IMR-90 (cell line): ENCODE data around the gene NEURL4. TPM values are rescaled to one million over a fixed set of nuclear protein-coding genes. Genes with fewer than 3 reads are reported as not detected.

Source experiments
- ATAC-seq: fragments of 200-7000 bp; cut with Tn5 transposase; 2 replicates; pipeline ENCODE4 v1.9.1; 2020; ENCODE audit warnings: low read depth, mild to moderate bottlenecking, moderate library complexity
- BruUV-seq: library from RNA; stranded (reverse); fragments of 400-500 nt; replicated peaks from 2 replicates; lab custom pipeline; 2021; lab: Mats Ljungman, UMichigan
- CTCF ChIA-PET: fragments of 300-600 bp; formaldehyde crosslinking; extraction: SDS; loops from one replicate; lab custom pipeline; 2021; ENCODE audit warnings: antibody characterized with exemption; lab: Yijun Ruan, JAX
- POLR2A ChIA-PET: fragments of 300-600 bp; sonication (Branson Sonifier 250); formaldehyde crosslinking; loops from one replicate; lab custom pipeline; 2022; ENCODE audit warnings: antibody characterized with exemption; ENCODE audit not compliant: unreplicated experiment; lab: Charles Lee
- DNase-seq: peaks from one replicate; pipeline ENCODE4 v3.0.0; 2013
- H2AFZ ChIP-seq: replicated peaks from 2 replicates; pipeline ENCODE3; 2013; ENCODE audit warnings: low read length, mild to moderate bottlenecking; ENCODE audit not compliant: poor library complexity
- H2AK5ac ChIP-seq: 2 replicates; pipeline ENCODE4 v1.6.1; 2013; ENCODE audit warnings: low read depth, low read length, inconsistent platforms
- H2AK9ac ChIP-seq: replicated peaks from 2 replicates; pipeline ENCODE3; 2013; ENCODE audit warnings: mild to moderate bottlenecking, low read depth, low read length, moderate library complexity; ENCODE audit not compliant: poor library complexity
- H2BK120ac ChIP-seq: 2 replicates; pipeline ENCODE4 v1.6.1; 2013; ENCODE audit warnings: low read depth, low read length, inconsistent platforms
- H2BK15ac ChIP-seq: 3 replicates; pipeline ENCODE4 v1.6.1; 2013; ENCODE audit warnings: low read depth, low read length, inconsistent platforms
- H2BK20ac ChIP-seq: 2 replicates; pipeline ENCODE4 v1.6.1; 2013; ENCODE audit warnings: low read depth, mild to moderate bottlenecking, inconsistent platforms, low read length, moderate library complexity
- H2BK5ac ChIP-seq: 2 replicates; pipeline ENCODE4 v1.6.1; 2013; ENCODE audit warnings: mild to moderate bottlenecking, low read depth, low read length, inconsistent platforms; ENCODE audit not compliant: poor library complexity, severe bottlenecking
- H3K14ac ChIP-seq: replicated peaks from 2 replicates; pipeline ENCODE4 v1.6.1; 2013; ENCODE audit warnings: low read depth, low read length, inconsistent platforms
- H3K18ac ChIP-seq: 2 replicates; pipeline ENCODE4 v1.6.1; 2013; ENCODE audit warnings: low read depth, low read length, control low read depth
- H3K23ac ChIP-seq: 2 replicates; pipeline ENCODE4 v1.6.1; 2013; ENCODE audit warnings: low read depth, low read length, inconsistent platforms
- H3K27ac ChIP-seq: 2 replicates; pipeline ENCODE4 v1.5.1; 2013; ENCODE audit warnings: mild to moderate bottlenecking, control low read depth, low read length; ENCODE audit not compliant: insufficient read depth
- H3K27me3 ChIP-seq: 2 replicates; pipeline ENCODE4 v1.6.1; 2013; ENCODE audit warnings: low read length; ENCODE audit not compliant: control insufficient read depth, insufficient read depth
- H3K36me3 ChIP-seq: 2 replicates; pipeline ENCODE4 v1.6.1; 2013; ENCODE audit warnings: low read length, mixed read lengths; ENCODE audit not compliant: control insufficient read depth, insufficient read depth
- H3K4ac ChIP-seq: 2 replicates; pipeline ENCODE4 v1.6.1; 2013; ENCODE audit warnings: low read depth, low read length, inconsistent platforms
- H3K4me1 ChIP-seq: 2 replicates; pipeline ENCODE4 v1.6.1; 2013; ENCODE audit warnings: low read length, mixed read lengths; ENCODE audit not compliant: control insufficient read depth, insufficient read depth
- H3K4me2 ChIP-seq: 2 replicates; pipeline ENCODE4 v1.6.1; 2013; ENCODE audit warnings: low read depth, mild to moderate bottlenecking, control low read depth, low read length, moderate library complexity
- H3K4me3 ChIP-seq: 2 replicates; pipeline ENCODE4 v1.5.1; 2013; ENCODE audit warnings: low read depth, mild to moderate bottlenecking, control low read depth, low read length, moderate library complexity; ENCODE audit not compliant: insufficient read depth
- H3K56ac ChIP-seq: 2 replicates; pipeline ENCODE4 v1.6.1; 2013; ENCODE audit warnings: low read length, inconsistent platforms; ENCODE audit not compliant: insufficient read depth; ENCODE audit errors: extremely low read depth
- H3K79me1 ChIP-seq, 2 experiments: 2 replicates each; pipeline ENCODE4 v1.6.1; 2013; ENCODE audit warnings: low read length in 2 of 2, inconsistent platforms in 1 of 2, low read depth in 1 of 2
- H3K9ac ChIP-seq: 2 replicates; pipeline ENCODE4 v1.6.1; 2013; ENCODE audit warnings: low read depth, low read length, control low read depth
- H3K9me1 ChIP-seq: 2 replicates; pipeline ENCODE4 v1.6.1; 2013; ENCODE audit warnings: low read length, inconsistent platforms; ENCODE audit not compliant: insufficient read depth
- H3K9me3 ChIP-seq: 2 replicates; pipeline ENCODE4 v1.6.1; 2013; ENCODE audit warnings: low read length; ENCODE audit not compliant: control insufficient read depth, insufficient read depth
- H4K20me1 ChIP-seq: 2 replicates; pipeline ENCODE4 v1.6.1; 2013; ENCODE audit warnings: low read length, inconsistent platforms; ENCODE audit not compliant: insufficient read depth
- H4K5ac ChIP-seq: 2 replicates; pipeline ENCODE4 v1.6.1; 2013; ENCODE audit warnings: mild to moderate bottlenecking, low read depth, low read length, control low read depth
- H4K8ac ChIP-seq, 2 experiments: 2 replicates each; pipeline ENCODE4 v1.6.1; 2013; ENCODE audit warnings: low read depth in 2 of 2, low read length in 2 of 2, control low read depth in 1 of 2, inconsistent platforms in 1 of 2
- H4K91ac ChIP-seq: 2 replicates; pipeline ENCODE4 v1.6.1; 2013; ENCODE audit warnings: low read depth, low read length, inconsistent platforms; ENCODE audit not compliant: insufficient read depth
- BHLHE40 ChIP-seq: fragments of 150-350 bp; IDR thresholded peaks from 2 replicates; pipeline ENCODE4 v1.6.1; 2016; ENCODE audit warnings: mild to moderate bottlenecking, low read depth, low read length
- CEBPB ChIP-seq: IDR thresholded peaks from 2 replicates; pipeline ENCODE4 v1.6.1; 2012; ENCODE audit warnings: low read depth, low read length, improper control_type of control experiment
- CHD1 ChIP-seq: IDR thresholded peaks from 2 replicates; pipeline ENCODE4 v1.6.1; 2012; ENCODE audit warnings: low read depth, low read length, improper control_type of control experiment
- FOS ChIP-seq: fragments of 150-350 bp; IDR thresholded peaks from 2 replicates; pipeline ENCODE4 v1.6.1; 2016; ENCODE audit warnings: low read depth, low read length
- MAFK ChIP-seq: IDR thresholded peaks from 2 replicates; pipeline ENCODE4 v1.6.1; 2012; ENCODE audit warnings: low read depth, low read length, improper control_type of control experiment
- MAZ ChIP-seq: IDR thresholded peaks from 2 replicates; pipeline ENCODE4 v1.6.1; 2012; ENCODE audit warnings: low read depth, mild to moderate bottlenecking, low read length, improper control_type of control experiment, moderate library complexity, borderline replicate concordance
- MXI1 ChIP-seq: IDR thresholded peaks from 2 replicates; pipeline ENCODE4 v1.6.1; 2012; ENCODE audit warnings: low read depth, mild to moderate bottlenecking, low read length, moderate library complexity, borderline replicate concordance
- NFE2L2 ChIP-seq: fragments of 150-350 bp; IDR thresholded peaks from 2 replicates; pipeline ENCODE4 v1.6.1; 2016; ENCODE audit warnings: low read depth, mild to moderate bottlenecking, low read length
- POLR2A ChIP-seq: IDR thresholded peaks from 2 replicates; pipeline ENCODE4 v1.6.1; 2012; ENCODE audit warnings: mild to moderate bottlenecking, low read depth, low read length
- RAD21 ChIP-seq: IDR thresholded peaks from 2 replicates; pipeline ENCODE4 v1.6.1; 2012; ENCODE audit warnings: low read length, improper control_type of control experiment
- RCOR1 ChIP-seq: IDR thresholded peaks from 2 replicates; pipeline ENCODE4 v1.6.1; 2012; ENCODE audit warnings: mild to moderate bottlenecking, low read length, improper control_type of control experiment; ENCODE audit not compliant: insufficient replicate concordance
- RFX5 ChIP-seq: IDR thresholded peaks from 2 replicates; pipeline ENCODE4 v1.8.0; 2012; ENCODE audit warnings: low read depth, mild to moderate bottlenecking, low read length, moderate library complexity
- SMC3 ChIP-seq: fragments of 150-350 bp; IDR thresholded peaks from 2 replicates; pipeline ENCODE4 v1.6.1; 2016; ENCODE audit warnings: low read depth, mild to moderate bottlenecking, antibody characterized with exemption, low read length, moderate library complexity
- WGBS, 2 experiments: methylation state at CpG; one replicate each; pipeline versions ENCODE4 v1.1.5 to v1.1.7; 2013; ENCODE audit warnings: missing lambda C conversion rate in 2 of 2; ENCODE audit not compliant: insufficient read length in 1 of 2; ENCODE audit errors: extremely low coverage in 2 of 2; 5-methylcytosine and 5-hydroxymethylcytosine counted together
- dilution Hi-C: fragments of 300-500 bp; cut with HindIII; formaldehyde crosslinking; loops from one replicate; pipeline ENCODE4 v1.14.3; 2018; ENCODE audit warnings: low sequenced_read_pairs; ENCODE audit not compliant: unreplicated experiment
- in situ Hi-C: fragments of 300-500 bp; cut with MboI; formaldehyde crosslinking; loops from 3 replicates; pipeline ENCODE4 v1.14.3; 2019; ENCODE audit warnings: low sequenced_read_pairs, inconsistent platforms, mixed read lengths
- intact Hi-C: fragments of 100-400 bp; cut with micrococcal nuclease; formaldehyde crosslinking; loops from 2 replicates; pipeline ENCODE4 v1.10.0; 2022
- polyA plus RNA-seq, 3 experiments: library from polyadenylated mRNA; depleted of rRNA; stranded (reverse); fragments of >200 nt; gene quantifications; 2 replicates each; pipeline ENCODE4 v1.2.3, GENCODE V29; 2012; ENCODE audit warnings: low replicate concordance in 1 of 3
- total RNA-seq: library from RNA; depleted of rRNA; stranded (reverse); fragments of >200 nt; gene quantifications from 2 replicates; pipeline ENCODE4 v1.2.3, GENCODE V29; 2012
- TF ChIP-seq, protein P1 (sequence below): fragments of 150-350 bp; IDR thresholded peaks from 2 replicates; pipeline ENCODE4 v1.6.1; 2017; ENCODE audit warnings: mild to moderate bottlenecking, antibody characterized with exemption, low read length, low read depth
- TF ChIP-seq, protein P2 (sequence below): fragments of 150-350 bp; IDR thresholded peaks from 2 replicates; pipeline ENCODE4 v1.6.1; 2016; ENCODE audit warnings: low read depth, mild to moderate bottlenecking, low read length, moderate library complexity, borderline replicate concordance
- TF ChIP-seq, protein P3 (sequence below): conservative IDR thresholded peaks from 2 replicates; pipeline ENCODE4 v1.5.1; 2012; ENCODE audit warnings: mild to moderate bottlenecking, low read depth, low read length, improper control_type of control experiment

The NEURL4 gene
- total and polyA plus RNA-seq, 2 of the 4 experiments (the other 2 are of a cell fraction), result 8.4 to 23.3 TPM

DNA sequence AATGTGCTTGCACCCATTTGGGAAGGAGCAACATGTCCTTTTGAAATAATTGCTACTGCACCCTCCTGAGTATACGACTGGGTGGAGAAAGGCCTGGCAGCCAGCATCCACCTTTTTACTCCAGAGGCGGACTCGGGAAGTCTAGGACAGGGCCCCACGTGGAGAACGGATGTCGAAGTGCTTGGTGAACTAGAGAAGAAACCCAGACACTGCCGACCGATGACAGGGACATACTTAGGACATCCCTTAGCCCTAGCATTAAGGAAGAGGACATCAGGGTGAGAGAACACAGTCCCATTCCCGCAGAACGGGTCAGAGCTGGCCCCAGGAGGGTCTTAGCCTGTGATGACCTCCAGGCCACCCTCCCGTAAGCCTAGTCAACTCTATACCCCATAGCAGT, 38.5 kb downstream of the NEURL4 start:
- in situ Hi-C loops (no loop called here), dilution Hi-C loops (no loop called here), intact Hi-C loops (no loop called here)
- Histone ChIP-seq H3K4me3 (no peak overlapping the region), H3K14ac (no peak overlapping the region), H4K91ac (no peak overlapping the region), H2AFZ (no peak overlapping the region), H3K9ac (no peak overlapping the region), H3K23ac (no peak overlapping the region), H2BK20ac (no peak overlapping the region), H2BK15ac (no peak overlapping the region), H3K18ac (no peak overlapping the region), H3K4me2 (no peak overlapping the region), H4K20me1 (0 out of 2 replicates have a peak, but pooled peaks cover 3% of the 10 kb centered on the region), H3K4me1 (peaks cover 3% of the 10 kb centered on the region), H3K4ac (no peak overlapping the region), H2AK5ac (no peak overlapping the region), H3K79me1 (no peaks in the 10 kb centered on the region), H2BK120ac (no peak overlapping the region), H3K36me3 (no peaks in the 10 kb centered on the region), H3K27ac (no peak overlapping the region), H4K8ac (no peak overlapping the region), H3K9me3 (no peaks in the 10 kb centered on the region; the same call in 1 of the 2 replicates), H4K5ac (no peak overlapping the region), H2BK5ac (no peak overlapping the region), H3K56ac (no peak overlapping the region), H3K9me1 (no peaks in the 10 kb centered on the region; the same call in 1 of the 2 replicates), H3K27me3 (peaks cover 81% of the 10 kb centered on the region), H2AK9ac (no peak overlapping the region)
- CTCF ChIA-PET, result no interaction called here
- no peak for TF ChIP-seq RFX5
- TF ChIP-seq RCOR1, result no peak
- no peak for TF ChIP-seq POLR2A
- TF ChIP-seq CEBPB, result no peak
- TF ChIP-seq CHD1, result no peak
- no peak for TF ChIP-seq BHLHE40
- TF ChIP-seq, protein P1, sequence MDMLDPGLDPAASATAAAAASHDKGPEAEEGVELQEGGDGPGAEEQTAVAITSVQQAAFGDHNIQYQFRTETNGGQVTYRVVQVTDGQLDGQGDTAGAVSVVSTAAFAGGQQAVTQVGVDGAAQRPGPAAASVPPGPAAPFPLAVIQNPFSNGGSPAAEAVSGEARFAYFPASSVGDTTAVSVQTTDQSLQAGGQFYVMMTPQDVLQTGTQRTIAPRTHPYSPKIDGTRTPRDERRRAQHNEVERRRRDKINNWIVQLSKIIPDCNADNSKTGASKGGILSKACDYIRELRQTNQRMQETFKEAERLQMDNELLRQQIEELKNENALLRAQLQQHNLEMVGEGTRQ, result no peak
- TF ChIP-seq RAD21, result no peak
- TF ChIP-seq, protein P2, sequence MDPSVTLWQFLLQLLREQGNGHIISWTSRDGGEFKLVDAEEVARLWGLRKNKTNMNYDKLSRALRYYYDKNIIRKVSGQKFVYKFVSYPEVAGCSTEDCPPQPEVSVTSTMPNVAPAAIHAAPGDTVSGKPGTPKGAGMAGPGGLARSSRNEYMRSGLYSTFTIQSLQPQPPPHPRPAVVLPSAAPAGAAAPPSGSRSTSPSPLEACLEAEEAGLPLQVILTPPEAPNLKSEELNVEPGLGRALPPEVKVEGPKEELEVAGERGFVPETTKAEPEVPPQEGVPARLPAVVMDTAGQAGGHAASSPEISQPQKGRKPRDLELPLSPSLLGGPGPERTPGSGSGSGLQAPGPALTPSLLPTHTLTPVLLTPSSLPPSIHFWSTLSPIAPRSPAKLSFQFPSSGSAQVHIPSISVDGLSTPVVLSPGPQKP, result no peak
- no peak for TF ChIP-seq MAZ
- TF ChIP-seq FOS, result no peak
- TF ChIP-seq NFE2L2, result no peak
- no peak for TF ChIP-seq MAFK
- TF ChIP-seq, protein P3, sequence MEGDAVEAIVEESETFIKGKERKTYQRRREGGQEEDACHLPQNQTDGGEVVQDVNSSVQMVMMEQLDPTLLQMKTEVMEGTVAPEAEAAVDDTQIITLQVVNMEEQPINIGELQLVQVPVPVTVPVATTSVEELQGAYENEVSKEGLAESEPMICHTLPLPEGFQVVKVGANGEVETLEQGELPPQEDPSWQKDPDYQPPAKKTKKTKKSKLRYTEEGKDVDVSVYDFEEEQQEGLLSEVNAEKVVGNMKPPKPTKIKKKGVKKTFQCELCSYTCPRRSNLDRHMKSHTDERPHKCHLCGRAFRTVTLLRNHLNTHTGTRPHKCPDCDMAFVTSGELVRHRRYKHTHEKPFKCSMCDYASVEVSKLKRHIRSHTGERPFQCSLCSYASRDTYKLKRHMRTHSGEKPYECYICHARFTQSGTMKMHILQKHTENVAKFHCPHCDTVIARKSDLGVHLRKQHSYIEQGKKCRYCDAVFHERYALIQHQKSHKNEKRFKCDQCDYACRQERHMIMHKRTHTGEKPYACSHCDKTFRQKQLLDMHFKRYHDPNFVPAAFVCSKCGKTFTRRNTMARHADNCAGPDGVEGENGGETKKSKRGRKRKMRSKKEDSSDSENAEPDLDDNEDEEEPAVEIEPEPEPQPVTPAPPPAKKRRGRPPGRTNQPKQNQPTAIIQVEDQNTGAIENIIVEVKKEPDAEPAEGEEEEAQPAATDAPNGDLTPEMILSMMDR, result no peak
- no peak for TF ChIP-seq MXI1
- TF ChIP-seq SMC3, result no peak
- BruUV-seq, result no TSS peak
- POLR2A ChIA-PET, result no interaction called here
- 40% methylated on average over 2 of the region's 11 CpGs; no CpG with 5 or more reads in 1 of the 2 experiments for WGBS, 2 experiments
- DNase-seq (no peak), ATAC-seq (no peak)
